ENCODE measurements around the gene DCAF12.

- no peak for TF ChIP-seq CTCF (IDR thresholded peaks at IDR 0.05)
- TF ChIP-seq POLR2A (IDR thresholded peaks at IDR 0.05) = no peak
- TF ChIP-seq EP300 (IDR thresholded peaks at IDR 0.05) = no peak
Observed at GRCh38 chr9:34125681-34126206, 754 bp downstream of the DCAF12 start.
